B cell (primary cell): ENCODE measurements around the gene LRRC37A3. TPM values are rescaled to one million over a fixed set of nuclear protein-coding genes. Genes with fewer than 3 reads are reported as not detected.
"Not testable (repeated sequence)": the region's sequence is repeated elsewhere in the genome, so short reads cannot be mapped to it uniquely, and the experiment has no call there.

Source experiments
- ATAC-seq: fragments of 200-7000 bp; cut with Tn5 transposase; one replicate; pipeline ENCODE4 v1.10.0; 2021; ENCODE audit warnings: low read depth, mild to moderate bottlenecking, moderate number of reproducible peaks, moderate library complexity
- CTCF ChIA-PET: fragments of 350-600 bp; sonication (Branson Sonifier 250); formaldehyde crosslinking; loops from one replicate; lab custom pipeline; 2021; ENCODE audit warnings: antibody characterized with exemption, inconsistent platforms; lab: Charles Lee
- POLR2A ChIA-PET: fragments of 350-600 bp; sonication (Branson Sonifier 250); formaldehyde crosslinking; loops from one replicate; lab custom pipeline; 2021; ENCODE audit warnings: antibody characterized with exemption; lab: Charles Lee
- DNase-seq: peaks from one replicate; pipeline ENCODE4 v3.0.0; 2013
- H2AFZ ChIP-seq: 2 replicates; pipeline ENCODE4 v1.6.1; 2012; ENCODE audit warnings: mild to moderate bottlenecking, low read depth, low read length; ENCODE audit not compliant: insufficient read depth, poor library complexity, severe bottlenecking
- H3K27ac ChIP-seq, 2 donors: 1 replicate in 1 of 2; 2 replicates in 1 of 2; pipeline ENCODE4 v1.5.1; 2012 to 2013; ENCODE audit warnings: low read length in 2 of 2, mild to moderate bottlenecking in 2 of 2, moderate library complexity in 1 of 2
- H3K27me3 ChIP-seq, 4 experiments: fragments of 200-600 bp in 1 of 4; sonication (generic) in 1 of 4; replicated peaks in 1 of 4; 1 replicate in 2 of 4; 2 replicates in 2 of 4; pipeline versions ENCODE4 v1.6.1 to v1.7.0; 2013 to 2016; ENCODE audit warnings: low read length in 3 of 4, mild to moderate bottlenecking in 2 of 4, mixed read lengths in 1 of 4, moderate library complexity in 1 of 4; ENCODE audit not compliant: insufficient read depth in 4 of 4, control insufficient read depth in 3 of 4; ENCODE audit errors: control extremely low read depth in 1 of 4
- H3K36me3 ChIP-seq, 2 experiments: replicated peaks in 1 of 2; 1 replicate in 1 of 2; 2 replicates in 1 of 2; pipeline versions ENCODE4 v1.6.1 to v1.7.1; 2013; ENCODE audit warnings: low read length in 1 of 2; ENCODE audit not compliant: insufficient read depth in 2 of 2, control insufficient read depth in 1 of 2; ENCODE audit errors: control extremely low read depth in 1 of 2, extremely low read depth in 1 of 2
- H3K4me1 ChIP-seq, 2 donors: fragments of 200-600 bp in 1 of 2; sonication (generic) in 1 of 2; 1 replicate in 1 of 2; 2 replicates in 1 of 2; pipeline versions ENCODE4 v1.5.1 to v1.6.1; 2013 to 2017; ENCODE audit warnings: low read length in 2 of 2; ENCODE audit not compliant: control insufficient read depth in 2 of 2, insufficient read depth in 2 of 2
- H3K4me2 ChIP-seq: replicated peaks from 2 replicates; pipeline ENCODE3; 2012; ENCODE audit warnings: mild to moderate bottlenecking, low read depth, low read length; ENCODE audit not compliant: poor library complexity, severe bottlenecking
- H3K4me3 ChIP-seq, 5 experiments: fragments of 200-600 bp in 1 of 5; sonication (generic) in 1 of 5; 1 replicate in 3 of 5; 2 replicates in 2 of 5; pipeline versions ENCODE4 v1.5.1 to v1.7.0; 2011 to 2016; ENCODE audit warnings: low read length in 4 of 5, mild to moderate bottlenecking in 4 of 5, low read depth in 2 of 5, control low read depth in 1 of 5, moderate library complexity in 1 of 5; ENCODE audit not compliant: insufficient read depth in 1 of 5; ENCODE audit errors: control extremely low read depth in 1 of 5, extremely low read depth in 1 of 5
- H3K79me2 ChIP-seq: fragments of 200-600 bp; sonication (generic); one replicate; pipeline ENCODE4 v1.6.0; 2016; ENCODE audit warnings: low read length; ENCODE audit not compliant: control insufficient read depth, insufficient read depth
- H3K9ac ChIP-seq: fragments of 200-600 bp; sonication (generic); 2 replicates; pipeline ENCODE4 v1.6.1; 2017; ENCODE audit warnings: mild to moderate bottlenecking, low read length, moderate library complexity
- H3K9me3 ChIP-seq, 3 donors: one replicate each; pipeline versions ENCODE4 v1.6.1 to v1.7.1; 2013; ENCODE audit warnings: low read length in 2 of 3; ENCODE audit not compliant: control insufficient read depth in 2 of 3, insufficient read depth in 1 of 3; ENCODE audit errors: control extremely low read depth in 1 of 3
- H4K20me1 ChIP-seq: 2 replicates; pipeline ENCODE4 v1.6.0; 2012; ENCODE audit warnings: mild to moderate bottlenecking, low read length; ENCODE audit not compliant: insufficient read depth, control insufficient read depth, poor library complexity, severe bottlenecking
- H3K27ac Mint-ChIP-seq: one replicate; pipeline ENCODE4 v1.8.0; 2021; ENCODE audit warnings: mixed read lengths
- H3K27me3 Mint-ChIP-seq: one replicate; pipeline ENCODE4 v1.8.0; 2021; ENCODE audit warnings: mixed read lengths
- H3K4me1 Mint-ChIP-seq: one replicate; pipeline ENCODE4 v1.8.0; 2021; ENCODE audit warnings: mixed read lengths
- H3K4me3 Mint-ChIP-seq: one replicate; pipeline ENCODE4 v1.8.0; 2021; ENCODE audit warnings: mixed read lengths
- H3K9me3 Mint-ChIP-seq: one replicate; pipeline ENCODE4 v1.8.0; 2022; ENCODE audit warnings: mixed read lengths; ENCODE audit not compliant: insufficient read depth
- EZH2 ChIP-seq: IDR thresholded peaks from 2 replicates; pipeline ENCODE4 v1.6.1; 2012; ENCODE audit warnings: borderline replicate concordance, low read depth, mild to moderate bottlenecking, moderate library complexity, low read length; ENCODE audit not compliant: insufficient read depth, poor library complexity, severe bottlenecking
- WGBS: methylation state at CpG from one replicate; pipeline ENCODE4 v1.1.5; 2013; ENCODE audit warnings: missing lambda C conversion rate; ENCODE audit not compliant: insufficient coverage; 5-methylcytosine and 5-hydroxymethylcytosine counted together
- intact Hi-C: fragments of 100-400 bp; cut with micrococcal nuclease; formaldehyde crosslinking; loops from one replicate; pipeline ENCODE4 v1.10.0; 2022
- polyA plus RNA-seq: library from polyadenylated mRNA; depleted of rRNA; stranded (reverse); fragments of >200 nt; gene quantifications from 2 replicates; pipeline ENCODE4 v1.2.3, GENCODE V29; 2012
- total RNA-seq, 2 donors: library from RNA; stranded (reverse); fragments of 120-200 nt in 1 of 2; gene quantifications; 1 replicate in 1 of 2; 2 replicates in 1 of 2; pipeline versions ENCODE4 v1.2.3 to v1.2.4, GENCODE V29; 2013 to 2022
- TF ChIP-seq, protein P1 (sequence below): fragments of 200-600 bp; IDR thresholded peaks from one replicate; pipeline ENCODE4 v1.8.0; 2022; ENCODE audit warnings: antibody characterized with exemption, mild to moderate bottlenecking

LRRC37A3 gene
- total and polyA plus RNA-seq, 2 donors (not counting 1 experiment from before 2014, with no cell fraction given): 5.3 to 67.2 TPM

- WGBS: 20% methylated on average over 1 of the region's 9 CpGs
Observed at GRCh38 chr17:64964796-64965195, 45.5 kb upstream of the LRRC37A3 start.

GRCh38 chr17:64963814-64964213 is 44.5 kb upstream of the LRRC37A3 start:
- not testable (repeated sequence) for H3K4me3 Mint-ChIP-seq, H3K9me3 Mint-ChIP-seq, H3K36me3 ChIP-seq, H3K27me3 Mint-ChIP-seq, H3K27ac Mint-ChIP-seq, H3K9ac ChIP-seq, H3K4me2 ChIP-seq, H3K4me3 ChIP-seq, H3K27ac ChIP-seq, H3K27me3 ChIP-seq, H3K9me3 ChIP-seq, H4K20me1 ChIP-seq, H2AFZ ChIP-seq, H3K79me2 ChIP-seq, DNase-seq, ATAC-seq
- intact Hi-C loops: loop anchor here (2.0 to 10.0 kb wide), 2 partner anchors 49 to 173 kb away; partner anchors contain the start of genes LRRC37A3 and RGS9
- 87% methylated on average over 2 of the region's 2 CpGs for whole genome bisulfite sequencing
- H3K4me1 Mint-ChIP-seq: peaks cover 61% of the 10 kb centered on the region
- POLR2A ChIA-PET: interaction anchor here (0.6 kb wide), 1 partner anchor 68 kb away, joined by 4 read pairs; no protein-coding TSS in a partner anchor
- peaks cover 43 to 51% of the 10 kb centered on the region in 2 donors for H3K4me1 ChIP-seq
- CTCF ChIA-PET: interaction anchor here (0.7 to 8.7 kb wide), 3 partner anchors 10 to 136 kb away, joined by 3 to 79 read pairs (median 4); partner anchors contain the start of gene LRRC37A3

More at GRCh38 chr17:64964796-64965195, 45.5 kb upstream of the LRRC37A3 start:
- peak overlapping the region; percentile 26 for H3K4me3 Mint-ChIP-seq
- no peak overlapping the region for H3K4me2 ChIP-seq
- intact Hi-C loops: loop anchor here (10.0 kb wide), 1 partner anchor 50 kb away; the partner anchor contains the start of gene LRRC37A3
- no peaks in the 10 kb centered on the region for H3K9me3 ChIP-seq
- POLR2A ChIA-PET: interaction anchor here (0.7 to 1.7 kb wide), 5 partner anchors 10 to 136 kb away, joined by 3 to 10 read pairs (median 5); partner anchors contain the start of gene GNA13
- no peak for DNase-seq
- no peaks in the 10 kb centered on the region for H3K9me3 Mint-ChIP-seq
- no peaks in the 10 kb centered on the region for H3K27me3 ChIP-seq
- H4K20me1 ChIP-seq: no peaks in the 10 kb centered on the region
- no peak for TF ChIP-seq EZH2
- TF ChIP-seq, protein P1, sequence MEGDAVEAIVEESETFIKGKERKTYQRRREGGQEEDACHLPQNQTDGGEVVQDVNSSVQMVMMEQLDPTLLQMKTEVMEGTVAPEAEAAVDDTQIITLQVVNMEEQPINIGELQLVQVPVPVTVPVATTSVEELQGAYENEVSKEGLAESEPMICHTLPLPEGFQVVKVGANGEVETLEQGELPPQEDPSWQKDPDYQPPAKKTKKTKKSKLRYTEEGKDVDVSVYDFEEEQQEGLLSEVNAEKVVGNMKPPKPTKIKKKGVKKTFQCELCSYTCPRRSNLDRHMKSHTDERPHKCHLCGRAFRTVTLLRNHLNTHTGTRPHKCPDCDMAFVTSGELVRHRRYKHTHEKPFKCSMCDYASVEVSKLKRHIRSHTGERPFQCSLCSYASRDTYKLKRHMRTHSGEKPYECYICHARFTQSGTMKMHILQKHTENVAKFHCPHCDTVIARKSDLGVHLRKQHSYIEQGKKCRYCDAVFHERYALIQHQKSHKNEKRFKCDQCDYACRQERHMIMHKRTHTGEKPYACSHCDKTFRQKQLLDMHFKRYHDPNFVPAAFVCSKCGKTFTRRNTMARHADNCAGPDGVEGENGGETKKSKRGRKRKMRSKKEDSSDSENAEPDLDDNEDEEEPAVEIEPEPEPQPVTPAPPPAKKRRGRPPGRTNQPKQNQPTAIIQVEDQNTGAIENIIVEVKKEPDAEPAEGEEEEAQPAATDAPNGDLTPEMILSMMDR: no peak
- CTCF ChIA-PET: interaction anchor here (0.8 to 8.7 kb wide), 7 partner anchors 8 to 175 kb away, joined by 3 to 79 read pairs (median 4); partner anchors contain the start of genes LRRC37A3 and RGS9
- peaks cover 51 to 61% of the 10 kb centered on the region in 2 donors for H3K4me1 ChIP-seq
- no peak overlapping the region for H3K9ac ChIP-seq
- no peaks in the 10 kb centered on the region for H3K79me2 ChIP-seq
- no peak overlapping the region for H3K4me3 ChIP-seq
- no peak overlapping the region for H2AFZ ChIP-seq
- no peaks in the 10 kb centered on the region for H3K36me3 ChIP-seq
- H3K27me3 Mint-ChIP-seq: no peaks in the 10 kb centered on the region
- no peak for ATAC-seq
- H3K27ac ChIP-seq: no peak overlapping the region
- peak overlapping the region; percentile 85 for H3K27ac Mint-ChIP-seq
- peaks cover 68% of the 10 kb centered on the region for H3K4me1 Mint-ChIP-seq
